B cell (primary cell): ENCODE measurements around the gene CHIT1. TPM values are rescaled to one million over a fixed set of nuclear protein-coding genes. Genes with fewer than 3 reads are reported as not detected.

Source experiments
- ATAC-seq: fragments of 200-7000 bp; cut with Tn5 transposase; one replicate; pipeline ENCODE4 v1.10.0; 2021; ENCODE audit warnings: low read depth, mild to moderate bottlenecking, moderate number of reproducible peaks, moderate library complexity
- CTCF ChIA-PET: fragments of 350-600 bp; sonication (Branson Sonifier 250); formaldehyde crosslinking; loops from one replicate; lab custom pipeline; 2021; ENCODE audit warnings: antibody characterized with exemption, inconsistent platforms; lab: Charles Lee
- POLR2A ChIA-PET: fragments of 350-600 bp; sonication (Branson Sonifier 250); formaldehyde crosslinking; loops from one replicate; lab custom pipeline; 2021; ENCODE audit warnings: antibody characterized with exemption; lab: Charles Lee
- DNase-seq: peaks from one replicate; pipeline ENCODE4 v3.0.0; 2013
- H2AFZ ChIP-seq: 2 replicates; pipeline ENCODE4 v1.6.1; 2012; ENCODE audit warnings: mild to moderate bottlenecking, low read depth, low read length; ENCODE audit not compliant: insufficient read depth, poor library complexity, severe bottlenecking
- H3K27ac ChIP-seq, 2 donors: 1 replicate in 1 of 2; 2 replicates in 1 of 2; pipeline ENCODE4 v1.5.1; 2012 to 2013; ENCODE audit warnings: low read length in 2 of 2, mild to moderate bottlenecking in 2 of 2, moderate library complexity in 1 of 2
- H3K27me3 ChIP-seq, 4 experiments: fragments of 200-600 bp in 1 of 4; sonication (generic) in 1 of 4; replicated peaks in 1 of 4; 1 replicate in 2 of 4; 2 replicates in 2 of 4; pipeline versions ENCODE4 v1.6.1 to v1.7.0; 2013 to 2016; ENCODE audit warnings: low read length in 3 of 4, mild to moderate bottlenecking in 2 of 4, mixed read lengths in 1 of 4, moderate library complexity in 1 of 4; ENCODE audit not compliant: insufficient read depth in 4 of 4, control insufficient read depth in 3 of 4; ENCODE audit errors: control extremely low read depth in 1 of 4
- H3K36me3 ChIP-seq, 2 experiments: replicated peaks in 1 of 2; 1 replicate in 1 of 2; 2 replicates in 1 of 2; pipeline versions ENCODE4 v1.6.1 to v1.7.1; 2013; ENCODE audit warnings: low read length in 1 of 2; ENCODE audit not compliant: insufficient read depth in 2 of 2, control insufficient read depth in 1 of 2; ENCODE audit errors: control extremely low read depth in 1 of 2, extremely low read depth in 1 of 2
- H3K4me1 ChIP-seq, 2 donors: fragments of 200-600 bp in 1 of 2; sonication (generic) in 1 of 2; 1 replicate in 1 of 2; 2 replicates in 1 of 2; pipeline versions ENCODE4 v1.5.1 to v1.6.1; 2013 to 2017; ENCODE audit warnings: low read length in 2 of 2; ENCODE audit not compliant: control insufficient read depth in 2 of 2, insufficient read depth in 2 of 2
- H3K4me2 ChIP-seq: replicated peaks from 2 replicates; pipeline ENCODE3; 2012; ENCODE audit warnings: mild to moderate bottlenecking, low read depth, low read length; ENCODE audit not compliant: poor library complexity, severe bottlenecking
- H3K4me3 ChIP-seq, 5 experiments: fragments of 200-600 bp in 1 of 5; sonication (generic) in 1 of 5; 1 replicate in 3 of 5; 2 replicates in 2 of 5; pipeline versions ENCODE4 v1.5.1 to v1.7.0; 2011 to 2016; ENCODE audit warnings: low read length in 4 of 5, mild to moderate bottlenecking in 4 of 5, low read depth in 2 of 5, control low read depth in 1 of 5, moderate library complexity in 1 of 5; ENCODE audit not compliant: insufficient read depth in 1 of 5; ENCODE audit errors: control extremely low read depth in 1 of 5, extremely low read depth in 1 of 5
- H3K79me2 ChIP-seq: fragments of 200-600 bp; sonication (generic); one replicate; pipeline ENCODE4 v1.6.0; 2016; ENCODE audit warnings: low read length; ENCODE audit not compliant: control insufficient read depth, insufficient read depth
- H3K9ac ChIP-seq: fragments of 200-600 bp; sonication (generic); 2 replicates; pipeline ENCODE4 v1.6.1; 2017; ENCODE audit warnings: mild to moderate bottlenecking, low read length, moderate library complexity
- H3K9me3 ChIP-seq, 3 donors: one replicate each; pipeline versions ENCODE4 v1.6.1 to v1.7.1; 2013; ENCODE audit warnings: low read length in 2 of 3; ENCODE audit not compliant: control insufficient read depth in 2 of 3, insufficient read depth in 1 of 3; ENCODE audit errors: control extremely low read depth in 1 of 3
- H4K20me1 ChIP-seq: 2 replicates; pipeline ENCODE4 v1.6.0; 2012; ENCODE audit warnings: mild to moderate bottlenecking, low read length; ENCODE audit not compliant: insufficient read depth, control insufficient read depth, poor library complexity, severe bottlenecking
- H3K27ac Mint-ChIP-seq: one replicate; pipeline ENCODE4 v1.8.0; 2021; ENCODE audit warnings: mixed read lengths
- H3K27me3 Mint-ChIP-seq: one replicate; pipeline ENCODE4 v1.8.0; 2021; ENCODE audit warnings: mixed read lengths
- H3K4me1 Mint-ChIP-seq: one replicate; pipeline ENCODE4 v1.8.0; 2021; ENCODE audit warnings: mixed read lengths
- H3K4me3 Mint-ChIP-seq: one replicate; pipeline ENCODE4 v1.8.0; 2021; ENCODE audit warnings: mixed read lengths
- H3K9me3 Mint-ChIP-seq: one replicate; pipeline ENCODE4 v1.8.0; 2022; ENCODE audit warnings: mixed read lengths; ENCODE audit not compliant: insufficient read depth
- EZH2 ChIP-seq: IDR thresholded peaks from 2 replicates; pipeline ENCODE4 v1.6.1; 2012; ENCODE audit warnings: borderline replicate concordance, low read depth, mild to moderate bottlenecking, moderate library complexity, low read length; ENCODE audit not compliant: insufficient read depth, poor library complexity, severe bottlenecking
- WGBS: methylation state at CpG from one replicate; pipeline ENCODE4 v1.1.5; 2013; ENCODE audit warnings: missing lambda C conversion rate; ENCODE audit not compliant: insufficient coverage; 5-methylcytosine and 5-hydroxymethylcytosine counted together
- intact Hi-C: fragments of 100-400 bp; cut with micrococcal nuclease; formaldehyde crosslinking; loops from one replicate; pipeline ENCODE4 v1.10.0; 2022
- polyA plus RNA-seq: library from polyadenylated mRNA; depleted of rRNA; stranded (reverse); fragments of >200 nt; gene quantifications from 2 replicates; pipeline ENCODE4 v1.2.3, GENCODE V29; 2012
- total RNA-seq, 2 donors: library from RNA; stranded (reverse); fragments of 120-200 nt in 1 of 2; gene quantifications; 1 replicate in 1 of 2; 2 replicates in 1 of 2; pipeline versions ENCODE4 v1.2.3 to v1.2.4, GENCODE V29; 2013 to 2022
- TF ChIP-seq, protein P1 (sequence below): fragments of 200-600 bp; IDR thresholded peaks from one replicate; pipeline ENCODE4 v1.8.0; 2022; ENCODE audit warnings: antibody characterized with exemption, mild to moderate bottlenecking

CHIT1 gene
- total and polyA plus RNA-seq, 2 donors (not counting 1 experiment from before 2014, with no cell fraction given), result 2.0 to 8.2 TPM

GRCh38 chr1:203208181-203208580 lies 21.3 kb downstream of the CHIT1 start:
- Histone ChIP-seq H3K9me3 (no peaks in the 10 kb centered on the region), H3K4me3 (no peak overlapping the region), H3K4me1 (no peaks in the 10 kb centered on the region), H3K9ac (no peak overlapping the region), H3K27ac (no peak overlapping the region), H4K20me1 (no peaks in the 10 kb centered on the region), H3K27me3 (peaks cover 0 to 4% (median 0%) of the 10 kb centered on the region in 4 experiments), H3K4me2 (no peak overlapping the region), H2AFZ (no peak overlapping the region), H3K36me3 (no peaks in the 10 kb centered on the region), H3K79me2 (no peaks in the 10 kb centered on the region)
- DNase-seq (no peak), ATAC-seq (no peak)
- Mint-ChIP-seq H3K4me3 (no peak overlapping the region), H3K27me3 (peaks cover 18% of the 10 kb centered on the region), H3K4me1 (no peaks in the 10 kb centered on the region), H3K27ac (no peak overlapping the region), H3K9me3 (no peaks in the 10 kb centered on the region)
- TF ChIP-seq EZH2, result no peak
- TF ChIP-seq, protein P1, sequence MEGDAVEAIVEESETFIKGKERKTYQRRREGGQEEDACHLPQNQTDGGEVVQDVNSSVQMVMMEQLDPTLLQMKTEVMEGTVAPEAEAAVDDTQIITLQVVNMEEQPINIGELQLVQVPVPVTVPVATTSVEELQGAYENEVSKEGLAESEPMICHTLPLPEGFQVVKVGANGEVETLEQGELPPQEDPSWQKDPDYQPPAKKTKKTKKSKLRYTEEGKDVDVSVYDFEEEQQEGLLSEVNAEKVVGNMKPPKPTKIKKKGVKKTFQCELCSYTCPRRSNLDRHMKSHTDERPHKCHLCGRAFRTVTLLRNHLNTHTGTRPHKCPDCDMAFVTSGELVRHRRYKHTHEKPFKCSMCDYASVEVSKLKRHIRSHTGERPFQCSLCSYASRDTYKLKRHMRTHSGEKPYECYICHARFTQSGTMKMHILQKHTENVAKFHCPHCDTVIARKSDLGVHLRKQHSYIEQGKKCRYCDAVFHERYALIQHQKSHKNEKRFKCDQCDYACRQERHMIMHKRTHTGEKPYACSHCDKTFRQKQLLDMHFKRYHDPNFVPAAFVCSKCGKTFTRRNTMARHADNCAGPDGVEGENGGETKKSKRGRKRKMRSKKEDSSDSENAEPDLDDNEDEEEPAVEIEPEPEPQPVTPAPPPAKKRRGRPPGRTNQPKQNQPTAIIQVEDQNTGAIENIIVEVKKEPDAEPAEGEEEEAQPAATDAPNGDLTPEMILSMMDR, result no peak
- no CpG with 5 or more reads among the region's 1 CpG for WGBS
- CTCF ChIA-PET, result interaction anchor here (1.5 kb wide), 1 partner anchor 167 kb away, joined by 3 read pairs; no protein-coding TSS in a partner anchor
- intact Hi-C loops, result no loop called here
- POLR2A ChIA-PET, result no interaction called here

DNA sequence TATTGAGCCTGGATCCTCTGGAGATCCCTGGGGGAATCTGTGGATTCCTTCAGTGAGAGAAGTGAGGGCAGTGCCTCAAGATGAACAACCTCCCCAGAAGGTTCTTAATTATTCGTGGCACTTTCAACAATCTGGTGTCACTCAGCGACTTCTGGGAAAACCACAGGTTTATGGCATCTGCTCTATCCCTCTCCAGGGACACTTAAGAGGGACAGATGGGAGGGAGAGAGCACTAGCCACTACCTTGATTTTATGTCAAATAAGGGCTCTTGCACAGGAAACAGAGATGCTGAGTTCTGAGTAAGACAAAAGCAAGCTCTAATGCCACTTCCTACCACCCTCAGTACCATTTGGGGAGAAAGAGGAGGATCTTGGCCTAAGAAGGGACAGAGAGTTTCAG lies 21.7 kb downstream of the CHIT1 start:
- ChIA-PET CTCF (interaction anchor here (1.5 kb wide), 1 partner anchor 167 kb away, joined by 3 read pairs; no protein-coding TSS in a partner anchor), POLR2A (no interaction called here)
- Mint-ChIP-seq H3K4me3 (no peak overlapping the region), H3K27me3 (peaks cover 21% of the 10 kb centered on the region), H3K4me1 (no peaks in the 10 kb centered on the region), H3K9me3 (no peaks in the 10 kb centered on the region), H3K27ac (no peak overlapping the region)
- Histone ChIP-seq H4K20me1 (no peaks in the 10 kb centered on the region), H3K4me1 (no peaks in the 10 kb centered on the region), H3K4me2 (no peak overlapping the region), H3K9ac (no peak overlapping the region), H3K79me2 (no peaks in the 10 kb centered on the region), H2AFZ (no peak overlapping the region), H3K9me3 (no peaks in the 10 kb centered on the region), H3K4me3 (no peak overlapping the region), H3K27ac (no peak overlapping the region), H3K27me3 (peaks cover 0 to 4% (median 0%) of the 10 kb centered on the region in 4 experiments), H3K36me3 (no peaks in the 10 kb centered on the region)
- ATAC-seq (no peak), DNase-seq (no peak)
- no CpG with 5 or more reads among the region's 2 CpGs for WGBS
- TF ChIP-seq, protein P1, result no peak
- intact Hi-C loops, result no loop called here
